ENCODE results near the gene UCN.
"Not testable (repeated sequence)": the region's sequence is repeated elsewhere in the genome, so short reads cannot be mapped to it uniquely, and the experiment has no call there.

UCN gene

DNA sequence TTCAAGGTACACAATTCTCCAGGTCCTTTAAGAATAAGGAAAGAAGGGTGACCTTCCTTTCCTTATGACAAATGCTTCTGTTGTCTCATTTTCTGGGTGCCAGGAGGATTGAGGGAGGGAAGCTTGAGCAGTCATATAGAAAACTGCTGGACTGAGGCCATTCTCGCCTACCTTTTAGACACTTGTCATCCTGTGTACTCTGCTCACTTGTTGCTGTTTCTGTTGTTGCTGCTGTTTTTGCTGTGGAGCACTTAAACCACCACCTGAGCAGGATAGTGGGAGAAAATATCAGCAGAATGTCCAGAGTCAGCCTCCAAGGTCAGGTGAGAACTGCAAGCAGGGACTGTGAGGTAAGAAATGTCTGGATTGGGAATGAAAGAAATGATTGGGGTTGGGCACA, 30.2 kb downstream of the UCN start:
- no peak for DNase-seq (ENCODE audit: low read depth)
- H3K4me3 ChIP-seq (ENCODE audit: low read depth, low read length), result no peak overlapping the region
- TF ChIP-seq POLR2A (IDR thresholded peaks at IDR 0.05; ENCODE audit: extremely low read depth, insufficient read length) (no peak), MYC (IDR thresholded peaks at IDR 0.05; ENCODE audit: low read depth, low read length) (no peak)
- TF ChIP-seq, protein P1, sequence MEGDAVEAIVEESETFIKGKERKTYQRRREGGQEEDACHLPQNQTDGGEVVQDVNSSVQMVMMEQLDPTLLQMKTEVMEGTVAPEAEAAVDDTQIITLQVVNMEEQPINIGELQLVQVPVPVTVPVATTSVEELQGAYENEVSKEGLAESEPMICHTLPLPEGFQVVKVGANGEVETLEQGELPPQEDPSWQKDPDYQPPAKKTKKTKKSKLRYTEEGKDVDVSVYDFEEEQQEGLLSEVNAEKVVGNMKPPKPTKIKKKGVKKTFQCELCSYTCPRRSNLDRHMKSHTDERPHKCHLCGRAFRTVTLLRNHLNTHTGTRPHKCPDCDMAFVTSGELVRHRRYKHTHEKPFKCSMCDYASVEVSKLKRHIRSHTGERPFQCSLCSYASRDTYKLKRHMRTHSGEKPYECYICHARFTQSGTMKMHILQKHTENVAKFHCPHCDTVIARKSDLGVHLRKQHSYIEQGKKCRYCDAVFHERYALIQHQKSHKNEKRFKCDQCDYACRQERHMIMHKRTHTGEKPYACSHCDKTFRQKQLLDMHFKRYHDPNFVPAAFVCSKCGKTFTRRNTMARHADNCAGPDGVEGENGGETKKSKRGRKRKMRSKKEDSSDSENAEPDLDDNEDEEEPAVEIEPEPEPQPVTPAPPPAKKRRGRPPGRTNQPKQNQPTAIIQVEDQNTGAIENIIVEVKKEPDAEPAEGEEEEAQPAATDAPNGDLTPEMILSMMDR (IDR thresholded peaks at IDR 0.05; ENCODE audit: low read depth, low read length), result no peak
- TF ChIP-seq, protein P2, sequence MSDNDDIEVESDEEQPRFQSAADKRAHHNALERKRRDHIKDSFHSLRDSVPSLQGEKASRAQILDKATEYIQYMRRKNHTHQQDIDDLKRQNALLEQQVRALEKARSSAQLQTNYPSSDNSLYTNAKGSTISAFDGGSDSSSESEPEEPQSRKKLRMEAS (IDR thresholded peaks at IDR 0.05; ENCODE audit: low read depth, low read length), result no peak

DNA sequence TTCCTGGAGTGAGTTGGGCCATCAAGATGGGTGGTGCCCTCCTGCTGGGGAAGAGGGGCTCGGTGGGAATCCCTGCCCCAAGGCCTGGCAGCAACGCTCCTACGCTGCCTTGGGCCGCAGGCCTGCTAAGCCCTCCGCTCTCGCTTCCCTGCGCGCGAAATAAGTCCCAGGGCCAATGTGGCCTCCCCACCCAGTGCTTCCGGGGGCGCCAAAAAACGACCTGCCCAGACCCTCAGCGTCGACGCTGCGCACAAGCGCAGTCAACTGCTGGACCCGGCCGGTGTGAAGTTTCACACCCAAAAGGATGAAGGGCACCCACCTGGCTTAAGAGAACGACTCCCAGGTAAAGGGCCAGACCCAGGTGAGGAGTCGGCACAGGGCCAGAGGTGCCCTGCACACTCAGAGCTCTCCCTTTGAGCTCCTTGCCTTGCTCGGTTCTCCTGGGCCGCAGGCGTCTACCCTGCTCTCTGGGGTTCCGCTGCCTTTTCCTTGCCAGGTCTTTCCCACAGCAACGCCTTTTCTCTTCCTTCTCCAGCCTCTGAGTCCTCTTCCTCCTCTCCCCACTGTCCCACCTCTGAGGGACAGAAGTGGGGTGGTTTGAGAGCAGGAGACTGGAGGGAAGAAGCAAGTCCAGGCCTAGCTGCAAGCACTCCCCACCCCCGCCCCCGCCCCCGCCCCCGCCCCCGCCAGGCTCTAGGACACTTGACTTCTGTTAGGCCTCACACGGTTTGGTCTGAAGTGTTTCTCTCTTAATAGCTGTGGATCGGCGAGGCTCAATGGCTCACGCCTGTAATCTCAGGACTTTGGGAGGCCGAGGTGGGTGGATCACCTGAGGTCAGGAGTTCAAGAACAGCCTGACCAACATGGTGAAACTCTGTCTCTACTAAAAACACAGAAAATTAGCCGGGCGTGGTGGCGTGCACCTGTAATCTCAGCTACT, 32.8 kb downstream of the UCN start, which contains the start of gene DNAJC5G:
Gene DNAJC5G (plus strand): TSS at position 223 of the 940 bp plus-strand sequence. CDS start 1,296 bp downstream, outside the sequence.
- no peak within 1 kb of the TSS for H3K4me3 ChIP-seq (ENCODE audit: low read depth, low read length)
- no peak for DNase-seq (ENCODE audit: low read depth)
- TF ChIP-seq MYC (IDR thresholded peaks at IDR 0.05; ENCODE audit: low read depth, low read length), result no peak
- no peak for TF ChIP-seq POLR2A (IDR thresholded peaks at IDR 0.05; ENCODE audit: extremely low read depth, insufficient read length)
- TF ChIP-seq, protein P2 (IDR thresholded peaks at IDR 0.05; ENCODE audit: low read depth, low read length), result no peak
- TF ChIP-seq, protein P1 (IDR thresholded peaks at IDR 0.05; ENCODE audit: low read depth, low read length), result no peak

DNA sequence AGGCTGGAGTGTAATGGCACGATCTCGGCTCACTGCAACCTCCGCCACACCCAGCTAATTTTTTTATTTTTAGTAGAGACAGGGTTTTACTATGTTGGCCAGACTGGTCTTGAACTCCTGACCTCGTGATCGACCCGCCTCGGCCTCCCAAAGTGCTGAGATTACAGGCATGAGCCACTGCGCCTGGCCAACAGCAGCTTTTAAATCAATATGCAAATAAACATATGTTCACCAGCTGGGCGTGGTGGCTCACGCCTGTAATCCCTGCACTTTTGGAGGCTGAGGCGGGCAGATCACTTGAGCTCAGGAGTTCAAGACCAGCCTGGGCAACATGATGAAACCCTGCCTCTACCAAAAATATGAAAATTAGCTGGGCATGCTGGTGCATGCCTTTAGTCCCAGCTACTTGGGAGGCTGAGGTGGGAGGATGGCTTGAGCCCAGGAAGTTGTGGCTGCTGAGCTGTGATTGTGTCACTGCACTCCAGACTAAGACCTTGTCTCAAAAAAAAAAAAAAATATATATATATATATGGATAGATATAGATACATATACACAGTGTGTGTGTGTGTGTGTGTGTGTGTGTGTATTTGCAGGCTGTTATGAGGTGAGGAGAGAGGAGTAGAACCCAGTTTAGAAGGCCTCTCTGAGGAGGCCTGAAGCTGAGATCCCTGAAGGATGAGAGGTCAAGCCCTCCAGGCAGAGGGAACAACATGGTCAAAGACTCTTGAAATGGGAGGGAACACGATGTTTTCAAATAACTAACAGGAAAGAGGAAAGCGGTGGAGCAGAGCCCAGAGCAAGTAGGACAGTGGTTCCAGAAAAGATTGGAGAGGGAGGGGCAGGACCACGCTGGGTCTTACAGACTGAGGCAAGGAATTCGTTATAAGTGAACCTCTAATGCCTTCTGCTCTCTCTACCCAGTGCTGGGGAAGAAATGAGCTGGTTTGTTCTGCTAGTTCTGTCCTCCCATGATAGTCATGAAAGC, 35.4 kb downstream of the UCN start:
- H3K4me3 ChIP-seq (ENCODE audit: low read depth, low read length), result not testable (repeated sequence)
- peak; percentile 28 for DNase-seq (ENCODE audit: low read depth)

DNA sequence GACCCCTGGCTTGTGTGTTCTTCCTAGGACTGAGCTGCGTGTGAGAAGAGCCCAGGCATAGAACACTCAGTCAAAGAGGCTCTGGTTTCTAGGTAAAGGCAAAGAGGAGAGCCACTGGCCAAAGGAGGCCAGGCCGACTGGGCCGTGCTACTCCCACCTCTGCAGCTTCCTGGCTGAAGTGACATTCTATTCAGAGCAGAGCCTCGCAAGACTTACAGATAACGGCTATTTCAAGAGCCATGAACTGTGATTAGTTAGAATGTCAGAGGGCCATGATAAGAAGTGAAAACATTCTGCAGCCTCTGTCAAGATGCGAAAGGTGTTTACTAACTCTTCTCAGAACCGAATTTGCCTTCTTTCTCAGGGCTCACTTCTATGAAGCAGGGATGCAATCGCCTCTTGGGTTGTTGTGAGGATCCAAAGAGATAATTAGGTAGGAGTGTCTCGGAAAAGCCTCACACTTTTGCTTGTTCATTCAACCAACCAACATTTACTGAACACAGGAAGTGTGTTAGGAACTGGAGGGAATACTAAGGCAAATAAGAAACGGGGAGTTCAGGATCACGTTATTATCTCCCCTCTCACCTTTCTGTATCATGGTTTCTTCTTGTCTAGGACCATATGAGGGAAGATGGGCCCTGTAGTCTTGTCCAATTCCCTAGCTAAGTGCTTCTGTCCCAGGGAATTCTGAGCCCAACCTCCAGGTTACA, 36.5 kb downstream of the UCN start:
- TF ChIP-seq, protein P2 (IDR thresholded peaks at IDR 0.05; ENCODE audit: low read depth, low read length), result no peak
- TF ChIP-seq MYC (IDR thresholded peaks at IDR 0.05; ENCODE audit: low read depth, low read length) (no peak), POLR2A (IDR thresholded peaks at IDR 0.05; ENCODE audit: extremely low read depth, insufficient read length) (no peak)
- TF ChIP-seq, protein P1 (IDR thresholded peaks at IDR 0.05; ENCODE audit: low read depth, low read length), result no peak
- H3K4me3 ChIP-seq (ENCODE audit: low read depth, low read length), result no peak overlapping the region
- no peak for DNase-seq (ENCODE audit: low read depth)

DNA sequence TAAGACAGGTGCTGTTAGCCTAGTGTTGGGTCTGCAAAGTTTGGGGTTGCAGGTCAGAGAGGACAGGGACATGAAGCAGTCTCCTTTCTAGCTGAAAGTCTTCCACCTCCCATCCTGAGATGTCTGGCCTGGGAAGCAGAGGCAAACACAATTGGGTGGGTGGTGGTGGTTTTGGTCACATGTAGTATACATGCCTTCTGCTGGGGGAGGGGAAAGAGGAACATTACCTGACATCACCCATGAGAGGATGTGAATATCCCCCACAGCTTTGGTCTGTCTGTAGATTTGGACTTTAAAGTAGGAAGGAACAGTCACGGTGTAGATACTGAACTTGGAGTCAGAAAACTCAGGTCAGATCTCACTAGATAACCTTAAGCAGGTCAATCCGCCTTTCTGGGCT, 37.6 kb downstream of the UCN start:
- DNase-seq (ENCODE audit: low read depth), result peak; percentile 20
- TF ChIP-seq, protein P2 (IDR thresholded peaks at IDR 0.05; ENCODE audit: low read depth, low read length), result 0 out of 2 replicates have a peak, but pooled peaks have one; percentile 15
- TF ChIP-seq MYC (IDR thresholded peaks at IDR 0.05; ENCODE audit: low read depth, low read length), result no peak
- no peak overlapping the region for H3K4me3 ChIP-seq (ENCODE audit: low read depth, low read length)

DNA sequence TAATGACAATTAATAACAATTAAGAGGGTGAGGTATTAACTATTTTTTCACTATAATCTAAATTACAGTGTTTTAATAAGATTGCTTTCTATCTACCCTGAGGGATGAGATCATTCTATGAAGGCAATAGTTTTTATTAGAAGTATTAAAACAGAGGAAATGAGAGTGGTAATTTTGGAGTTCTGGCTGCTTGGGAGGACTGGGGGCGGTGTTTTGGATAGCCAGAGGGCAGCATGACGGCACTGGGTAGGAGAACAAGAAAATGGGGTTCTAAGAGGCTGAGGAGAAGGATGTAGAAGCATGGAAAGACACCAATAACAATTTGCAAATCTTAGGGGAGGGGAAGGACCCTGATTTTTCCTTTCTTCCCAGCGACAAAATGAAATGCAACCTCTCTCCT, 38.1 kb downstream of the UCN start:
- H3K4me3 ChIP-seq (ENCODE audit: low read depth, low read length), result no peak overlapping the region
- DNase-seq (ENCODE audit: low read depth), result no peak
- TF ChIP-seq, protein P1 (IDR thresholded peaks at IDR 0.05; ENCODE audit: low read depth, low read length), result no peak
- TF ChIP-seq POLR2A (IDR thresholded peaks at IDR 0.05; ENCODE audit: extremely low read depth, insufficient read length), result no peak
- no peak for TF ChIP-seq MYC (IDR thresholded peaks at IDR 0.05; ENCODE audit: low read depth, low read length)
- TF ChIP-seq, protein P2 (IDR thresholded peaks at IDR 0.05; ENCODE audit: low read depth, low read length), result no peak

DNA sequence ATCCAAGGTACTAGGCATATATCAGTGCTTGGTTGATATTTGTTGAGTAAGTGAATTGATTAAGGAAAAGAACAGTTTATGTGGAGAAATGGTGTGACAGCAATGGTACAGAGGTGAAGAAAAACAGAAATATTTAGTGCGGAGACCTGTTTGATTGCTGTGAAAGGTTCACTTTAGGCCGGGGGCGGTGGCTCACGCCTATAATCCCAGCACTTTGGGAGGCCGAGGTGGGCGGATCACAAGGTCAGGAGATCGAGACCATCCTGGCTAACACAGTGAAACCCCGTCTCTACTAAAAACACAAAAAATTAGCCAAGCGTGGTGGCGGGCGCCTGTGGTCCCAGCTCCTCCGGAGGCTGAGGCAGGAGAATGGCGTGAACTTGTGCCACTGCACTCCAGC, 39.9 kb downstream of the UCN start:
- not testable (repeated sequence) for DNase-seq (ENCODE audit: low read depth); H3K4me3 ChIP-seq (ENCODE audit: low read depth, low read length)

Data from NB4 (cell line).